HG02623 (cell line): ENCODE measurements around the gene LRCOL1.

ENCODE experiments used
- ATAC-seq: cut with Tn5 transposase; IDR thresholded peaks from one replicate; pipeline ENCODE4 v1.9.1; 2021; ENCODE audit warnings: moderate library complexity; ENCODE audit not compliant: unreplicated experiment

The LRCOL1 gene

GRCh38 chr12:132583736-132584135 lies 26.6 kb downstream of the LRCOL1 start:
- ATAC-seq: no peak

GRCh38 chr12:132583411-132583710 lies 27.0 kb downstream of the LRCOL1 start:
- no peak for ATAC-seq

- no peak for ATAC-seq
Observed at GRCh38 chr12:132582582-132583410, 27.6 kb downstream of the LRCOL1 start.

GRCh38 chr12:132582058-132582420 lies 28.3 kb downstream of the LRCOL1 start:
- no peak for ATAC-seq

GRCh38 chr12:132581348-132582057 lies 28.9 kb downstream of the LRCOL1 start:
- no peak for ATAC-seq

GRCh38 chr12:132580701-132581292 lies 29.6 kb downstream of the LRCOL1 start:
- ATAC-seq: no peak

GRCh38 chr12:132579744-132580143 lies 30.6 kb downstream of the LRCOL1 start:
- no peak for ATAC-seq

- ATAC-seq: no peak
Observed at GRCh38 chr12:132578826-132579225, 31.6 kb downstream of the LRCOL1 start.

GRCh38 chr12:132578118-132578517 lies 32.3 kb downstream of the LRCOL1 start:
- ATAC-seq: no peak

- ATAC-seq: no peak
Observed at GRCh38 chr12:132577191-132577920, 33.0 kb downstream of the LRCOL1 start.

- no peak for ATAC-seq
Observed at GRCh38 chr12:132576701-132577100, 33.7 kb downstream of the LRCOL1 start.

- ATAC-seq: no peak
Observed at GRCh38 chr12:132575661-132576060, 34.7 kb downstream of the LRCOL1 start.

GRCh38 chr12:132574271-132574996 lies 35.9 kb downstream of the LRCOL1 start:
- no peak for ATAC-seq

- ATAC-seq: no peak
Observed at GRCh38 chr12:132572801-132573760, 37.3 kb downstream of the LRCOL1 start.

- ATAC-seq: no peak
Observed at GRCh38 chr12:132572106-132572505, 38.3 kb downstream of the LRCOL1 start.

- ATAC-seq: no peak
Observed at GRCh38 chr12:132571598-132571997, 38.8 kb downstream of the LRCOL1 start.

- no peak for ATAC-seq
Observed at GRCh38 chr12:132571051-132571450, 39.3 kb downstream of the LRCOL1 start.

- no peak for ATAC-seq
Observed at GRCh38 chr12:132570635-132571034, 39.7 kb downstream of the LRCOL1 start.

- no peak for ATAC-seq
Observed at GRCh38 chr12:132569856-132570480, 40.4 kb downstream of the LRCOL1 start.
